ENCODE measurements around the gene GABRA5. TPM values are rescaled to one million over a fixed set of nuclear protein-coding genes. Genes with fewer than 3 reads are reported as not detected.

GABRA5 gene
- total RNA-seq, 1 experiment from 2014 or later, result 4.9 TPM

GRCh38 chr15:26882616-26883365, 15.9 kb downstream of the GABRA5 start:
- no peak overlapping the region for H2BK20ac ChIP-seq (ENCODE audit: low read depth, low read length, poor library complexity, severe bottlenecking)
- Mint-ChIP-seq H3K9me3 (no peaks in the 10 kb centered on the region; a peak in 1 of 5 replicates), H3K27me3 (ENCODE audit: low read depth) (no peaks in the 10 kb centered on the region), H3K4me3 (no peak overlapping the region), H3K4me1 (no peaks in the 10 kb centered on the region), H3K27ac (no peak overlapping the region; a peak in 1 of 7 replicates), H3K36me3 (ENCODE audit: insufficient read depth in 1 of 3, low read depth in 3 of 3) (peaks cover 0 to 9% (median 8%) of the 10 kb centered on the region in 3 experiments; a peak in 3 of 7 replicates)
- no peaks in the 10 kb centered on the region for H3K9me3 ChIP-seq (ENCODE audit: control insufficient read depth, low read depth, low read length)
- H3K23ac ChIP-seq (ENCODE audit: insufficient read length, low read depth, low read length), result no peak overlapping the region
- no peak overlapping the region for H2AFZ ChIP-seq (ENCODE audit: low read length)
- H3K27ac ChIP-seq (ENCODE audit: insufficient read length, low read depth, low read length), result no peak overlapping the region
- no peaks in the 10 kb centered on the region for H4K20me1 ChIP-seq (ENCODE audit: control insufficient read depth, insufficient read depth, insufficient read length)
- no peaks in the 10 kb centered on the region for H3K79me1 ChIP-seq (ENCODE audit: insufficient read depth, low read depth, low read length, poor library complexity, severe bottlenecking)
- H2BK12ac ChIP-seq (ENCODE audit: insufficient read length, low read depth, low read length), result no peak overlapping the region
- H3K4ac ChIP-seq (ENCODE audit: low read depth, low read length), result no peak overlapping the region
- no peak overlapping the region for H4K8ac ChIP-seq (replicated peaks; ENCODE audit: insufficient read length, low read depth, low read length)
- H3K79me2 ChIP-seq (ENCODE audit: insufficient read depth, low read length), result no peaks in the 10 kb centered on the region
- no peak for DNase-seq
- H2AK5ac ChIP-seq (ENCODE audit: insufficient read length, low read length), result no peak overlapping the region
- no peak overlapping the region for H2BK5ac ChIP-seq (ENCODE audit: insufficient read length, low read length)
- no peak overlapping the region for H4K91ac ChIP-seq (ENCODE audit: insufficient read length, low read depth, low read length)
- no peak overlapping the region for H3K18ac ChIP-seq (ENCODE audit: insufficient read length, low read depth, low read length)
- H3K56ac ChIP-seq (ENCODE audit: insufficient read length, low read depth, low read length), result no peak overlapping the region
- no peak overlapping the region; the same call in 1 of the 2 replicates for H3K14ac ChIP-seq (ENCODE audit: insufficient read depth, low read length)
- no peaks in the 10 kb centered on the region for H3K4me1 ChIP-seq (ENCODE audit: insufficient read depth, low read length)
- TF ChIP-seq, protein P1, sequence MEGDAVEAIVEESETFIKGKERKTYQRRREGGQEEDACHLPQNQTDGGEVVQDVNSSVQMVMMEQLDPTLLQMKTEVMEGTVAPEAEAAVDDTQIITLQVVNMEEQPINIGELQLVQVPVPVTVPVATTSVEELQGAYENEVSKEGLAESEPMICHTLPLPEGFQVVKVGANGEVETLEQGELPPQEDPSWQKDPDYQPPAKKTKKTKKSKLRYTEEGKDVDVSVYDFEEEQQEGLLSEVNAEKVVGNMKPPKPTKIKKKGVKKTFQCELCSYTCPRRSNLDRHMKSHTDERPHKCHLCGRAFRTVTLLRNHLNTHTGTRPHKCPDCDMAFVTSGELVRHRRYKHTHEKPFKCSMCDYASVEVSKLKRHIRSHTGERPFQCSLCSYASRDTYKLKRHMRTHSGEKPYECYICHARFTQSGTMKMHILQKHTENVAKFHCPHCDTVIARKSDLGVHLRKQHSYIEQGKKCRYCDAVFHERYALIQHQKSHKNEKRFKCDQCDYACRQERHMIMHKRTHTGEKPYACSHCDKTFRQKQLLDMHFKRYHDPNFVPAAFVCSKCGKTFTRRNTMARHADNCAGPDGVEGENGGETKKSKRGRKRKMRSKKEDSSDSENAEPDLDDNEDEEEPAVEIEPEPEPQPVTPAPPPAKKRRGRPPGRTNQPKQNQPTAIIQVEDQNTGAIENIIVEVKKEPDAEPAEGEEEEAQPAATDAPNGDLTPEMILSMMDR (conservative IDR thresholded peaks at IDR 0.05), result no peak
- H4K5ac ChIP-seq (ENCODE audit: insufficient read length, low read depth, low read length), result no peak overlapping the region
- no peak overlapping the region for H2BK120ac ChIP-seq (ENCODE audit: low read depth, low read length, poor library complexity, severe bottlenecking)
- H3K23me2 ChIP-seq (ENCODE audit: insufficient read length, low read depth, low read length, poor library complexity, severe bottlenecking), result no peaks in the 10 kb centered on the region
- H3K9ac ChIP-seq (ENCODE audit: extremely low read depth, insufficient read length, low read length), result no peak overlapping the region
- WGBS (ENCODE audit: extremely low coverage, insufficient read length, low lambda C conversion rate), result no CpG with 5 or more reads among the region's 35 CpGs
- H3K27me3 ChIP-seq (ENCODE audit: insufficient read depth, low read length), result no peaks in the 10 kb centered on the region
- no peak overlapping the region for H2BK15ac ChIP-seq (ENCODE audit: low read depth, low read length)
- H3T11ph ChIP-seq (ENCODE audit: low read length), result no peak overlapping the region
- no peak overlapping the region for H3K4me2 ChIP-seq (ENCODE audit: insufficient read depth, insufficient read length, low read length)
